Measurements from ENCODE around the gene RBFOX2.

RBFOX2 gene

DNA sequence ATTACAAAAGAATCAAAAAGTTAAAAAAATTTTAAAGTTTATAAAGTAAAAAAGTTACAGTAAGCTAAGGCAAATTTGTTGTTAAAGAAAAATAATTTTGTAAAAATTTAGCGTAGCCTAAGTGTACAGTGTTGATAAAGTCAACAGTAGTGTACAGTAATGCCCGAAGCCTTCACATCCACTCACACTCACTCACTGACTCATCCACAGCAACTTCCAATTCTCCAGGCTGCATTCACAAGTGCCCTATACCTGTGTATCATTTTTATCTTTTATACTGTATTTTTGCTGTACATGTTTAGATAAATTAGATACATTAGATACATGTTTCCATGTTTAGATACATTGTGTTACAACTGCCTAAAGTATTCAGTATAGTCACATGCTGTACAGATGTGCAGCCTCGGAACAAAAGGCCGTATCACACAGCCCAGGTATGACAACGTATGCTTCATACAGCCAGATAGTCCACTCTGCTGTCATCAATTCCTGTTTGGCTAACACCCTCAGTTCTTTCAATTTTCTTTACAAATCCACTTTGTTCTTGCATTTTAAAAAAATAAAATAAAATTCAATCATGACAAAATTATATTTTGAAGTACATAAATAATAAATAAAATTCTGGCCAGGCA lies 80.7 kb downstream of the RBFOX2 start:
- no peak for TF ChIP-seq POLR2AphosphoS5 (IDR thresholded peaks at IDR 0.05; ENCODE audit: borderline replicate concordance, low read depth, low read length)
- no peak for TF ChIP-seq EZH2 (IDR thresholded peaks at IDR 0.05)
- no peak for TF ChIP-seq FOXP2 (optimal IDR thresholded peaks at IDR 0.05; ENCODE audit: control extremely low read depth, extremely low read length, insufficient read depth)
- no peak overlapping the region for H3K9ac ChIP-seq (ENCODE audit: insufficient read length)
- DNase-seq (ENCODE audit: low read depth, low spot score) = no peak
- H3K9me3 ChIP-seq (ENCODE audit: low read depth, low read length) = no peaks in the 10 kb centered on the region
- no peak overlapping the region for H3K27ac ChIP-seq
- H3K36me3 ChIP-seq (ENCODE audit: insufficient read depth, low read length) = no peaks in the 10 kb centered on the region
- H3K4me3 ChIP-seq = no peak overlapping the region

DNA sequence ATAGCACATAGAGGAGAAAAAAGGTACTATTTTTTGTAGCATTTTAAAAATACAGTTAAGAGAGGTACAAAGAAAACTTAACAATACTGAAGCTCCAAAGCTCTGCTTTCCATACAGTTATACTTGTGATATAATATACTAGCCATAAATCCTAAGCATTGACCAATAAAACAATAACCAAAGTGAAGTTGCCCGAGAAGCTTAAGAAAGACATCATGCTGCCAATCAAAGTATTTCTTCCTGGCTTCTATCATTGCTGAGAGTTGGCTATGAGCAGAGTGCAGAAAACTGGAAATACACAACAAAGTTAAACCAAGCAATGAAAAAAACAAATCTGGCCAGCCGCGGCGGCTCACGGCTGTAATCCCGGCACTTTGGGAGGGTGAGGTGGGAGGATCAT lies 84.2 kb downstream of the RBFOX2 start:
- H3K9me3 ChIP-seq (ENCODE audit: low read depth, low read length) = no peaks in the 10 kb centered on the region
- H3K4me3 ChIP-seq = no peak overlapping the region
- DNase-seq (ENCODE audit: low read depth, low spot score) = no peak
- no peak overlapping the region for H3K9ac ChIP-seq (ENCODE audit: insufficient read length)
- H3K36me3 ChIP-seq (ENCODE audit: insufficient read depth, low read length) = no peaks in the 10 kb centered on the region
- TF ChIP-seq FOXP2 (optimal IDR thresholded peaks at IDR 0.05; ENCODE audit: control extremely low read depth, extremely low read length, insufficient read depth) (no peak), EZH2 (IDR thresholded peaks at IDR 0.05) (no peak), POLR2AphosphoS5 (IDR thresholded peaks at IDR 0.05; ENCODE audit: borderline replicate concordance, low read depth, low read length) (no peak)
- no peak overlapping the region for H3K27ac ChIP-seq

DNA sequence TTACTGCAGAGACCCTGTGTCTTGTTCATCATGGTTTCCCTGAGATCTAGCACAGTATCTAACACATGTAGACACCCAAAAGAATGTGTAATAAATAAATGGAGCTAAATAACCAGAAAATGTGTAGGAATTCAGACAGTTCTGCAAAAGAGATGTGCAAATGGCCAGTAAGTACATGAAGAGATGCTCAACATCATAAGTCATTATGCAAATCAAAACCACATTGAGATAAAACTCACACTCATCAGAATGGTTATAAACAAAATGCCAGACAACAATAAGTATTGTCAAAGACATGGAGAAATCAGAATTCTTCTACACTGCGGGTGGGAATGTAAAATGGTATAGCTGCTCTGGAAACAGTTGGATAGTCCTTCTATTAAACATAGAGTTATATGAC lies 88.5 kb downstream of the RBFOX2 start:
- TF ChIP-seq EZH2 (IDR thresholded peaks at IDR 0.05) = no peak
- no peak for TF ChIP-seq FOXP2 (optimal IDR thresholded peaks at IDR 0.05; ENCODE audit: control extremely low read depth, extremely low read length, insufficient read depth)
- no peak for TF ChIP-seq POLR2AphosphoS5 (IDR thresholded peaks at IDR 0.05; ENCODE audit: borderline replicate concordance, low read depth, low read length)
- H3K9me3 ChIP-seq (ENCODE audit: low read depth, low read length) = no peaks in the 10 kb centered on the region
- H3K36me3 ChIP-seq (ENCODE audit: insufficient read depth, low read length) = peaks cover 12% of the 10 kb centered on the region
- no peak overlapping the region for H3K4me3 ChIP-seq
- no peak for DNase-seq (ENCODE audit: low read depth, low spot score)
- no peak overlapping the region for H3K9ac ChIP-seq (ENCODE audit: insufficient read length)
- H3K27ac ChIP-seq = no peak overlapping the region

DNA sequence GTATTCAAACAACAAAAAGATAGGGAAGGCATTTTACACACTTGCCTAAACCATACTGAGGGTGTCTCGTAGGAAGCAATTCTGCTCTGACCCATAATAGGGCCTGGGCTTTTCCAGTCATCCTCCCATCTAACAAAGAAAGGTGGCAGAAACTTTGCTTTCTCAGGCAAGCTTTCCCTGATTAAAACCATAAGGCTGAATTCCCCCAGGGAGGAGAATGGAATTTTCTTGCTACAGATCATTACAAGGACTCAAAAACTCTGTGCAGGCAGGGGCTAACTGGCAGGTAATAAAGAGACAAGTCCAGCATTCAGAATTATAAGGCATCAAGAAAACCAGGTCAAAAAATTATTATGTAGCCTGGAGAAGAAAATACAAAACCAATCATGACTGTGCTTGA lies 90.4 kb downstream of the RBFOX2 start:
- H3K9ac ChIP-seq (ENCODE audit: insufficient read length) = no peak overlapping the region
- DNase-seq (ENCODE audit: low read depth, low spot score) = no peak
- TF ChIP-seq EZH2 (IDR thresholded peaks at IDR 0.05) (no peak), FOXP2 (optimal IDR thresholded peaks at IDR 0.05; ENCODE audit: control extremely low read depth, extremely low read length, insufficient read depth) (no peak), POLR2AphosphoS5 (IDR thresholded peaks at IDR 0.05; ENCODE audit: borderline replicate concordance, low read depth, low read length) (no peak)
- no peaks in the 10 kb centered on the region for H3K9me3 ChIP-seq (ENCODE audit: low read depth, low read length)
- peaks cover 12% of the 10 kb centered on the region for H3K36me3 ChIP-seq (ENCODE audit: insufficient read depth, low read length)
- H3K27ac ChIP-seq = peak overlapping the region; percentile 61; the same call in 1 of the 2 replicates
- H3K4me3 ChIP-seq = peak overlapping the region; percentile 7; the same call in 1 of the 2 replicates

DNA sequence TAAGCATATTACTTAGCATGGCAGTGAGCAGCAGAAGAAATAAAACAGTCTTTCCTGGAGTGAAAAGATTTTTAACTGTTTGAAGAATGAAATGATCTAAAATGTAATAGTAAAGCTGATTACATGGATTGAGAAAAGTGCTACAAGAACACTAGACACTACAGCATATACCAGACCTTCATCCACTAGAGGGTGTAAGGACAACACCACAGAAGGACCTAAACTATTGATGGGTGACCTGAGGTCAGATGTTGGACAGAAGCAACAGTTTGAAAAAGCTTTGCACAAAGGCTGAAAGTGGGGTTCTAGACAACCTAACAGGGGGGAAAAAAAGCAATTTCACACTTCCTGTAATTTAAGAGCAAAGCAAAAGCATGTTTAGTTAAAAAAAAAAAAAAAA lies 97.7 kb downstream of the RBFOX2 start:
- no peak overlapping the region for H3K4me3 ChIP-seq
- H3K9ac ChIP-seq (ENCODE audit: insufficient read length) = no peak overlapping the region
- TF ChIP-seq FOXP2 (optimal IDR thresholded peaks at IDR 0.05; ENCODE audit: control extremely low read depth, extremely low read length, insufficient read depth) = no peak
- peaks cover 6% of the 10 kb centered on the region for H3K36me3 ChIP-seq (ENCODE audit: insufficient read depth, low read length)
- no peak for DNase-seq (ENCODE audit: low read depth, low spot score)
- H3K9me3 ChIP-seq (ENCODE audit: low read depth, low read length) = no peaks in the 10 kb centered on the region
- H3K27ac ChIP-seq = no peak overlapping the region

DNA sequence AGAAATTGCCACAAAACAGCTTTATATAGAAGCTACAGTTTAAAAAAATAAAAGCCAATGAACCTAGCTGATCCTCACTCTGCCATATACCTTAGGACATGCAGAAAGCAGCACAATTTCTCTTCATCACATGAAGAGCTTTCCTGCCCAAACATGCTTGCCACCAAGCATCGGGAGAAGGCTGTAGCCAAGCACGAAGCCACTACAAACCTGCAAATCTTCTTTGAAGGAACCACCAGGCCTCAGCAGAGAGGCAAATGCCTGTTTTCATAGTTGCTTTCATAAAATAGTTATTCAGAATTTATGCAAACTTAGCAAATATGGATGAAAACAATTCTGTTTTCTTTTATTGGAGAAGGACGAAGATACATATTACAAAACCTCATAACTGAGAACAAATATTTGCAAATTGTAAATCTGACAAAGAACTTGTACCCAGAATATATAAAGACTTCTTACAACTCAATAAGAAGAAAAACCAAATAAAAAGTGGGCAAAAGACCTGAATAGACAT lies 100.3 kb downstream of the RBFOX2 start:
- H3K9ac ChIP-seq (ENCODE audit: insufficient read length) = no peak overlapping the region
- TF ChIP-seq FOXP2 (optimal IDR thresholded peaks at IDR 0.05; ENCODE audit: control extremely low read depth, extremely low read length, insufficient read depth) = no peak
- no peak for TF ChIP-seq EZH2 (IDR thresholded peaks at IDR 0.05)
- TF ChIP-seq POLR2AphosphoS5 (IDR thresholded peaks at IDR 0.05; ENCODE audit: borderline replicate concordance, low read depth, low read length) = no peak
- H3K27ac ChIP-seq = peak overlapping the region; percentile 76

DNA sequence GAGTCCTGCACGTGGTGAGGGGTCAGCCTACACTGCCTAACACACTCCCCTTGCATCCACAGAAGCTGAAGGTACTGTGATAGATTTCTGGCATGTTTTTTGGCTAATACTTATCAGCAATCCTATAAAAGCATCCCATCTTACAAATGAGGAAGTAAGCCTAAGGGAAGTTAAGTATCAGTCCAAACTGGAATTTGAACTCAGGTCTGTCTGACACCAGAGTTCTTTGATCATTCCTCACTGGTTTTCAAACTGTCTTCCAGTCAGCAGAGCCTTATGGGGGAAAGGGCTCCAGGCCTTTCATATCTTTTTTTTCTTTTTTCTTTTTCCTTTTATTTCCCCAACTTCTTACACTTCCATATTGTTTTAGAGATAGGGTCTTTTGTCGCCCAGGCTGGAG lies 105.6 kb downstream of the RBFOX2 start:
- Histone ChIP-seq H3K36me3 (ENCODE audit: insufficient read depth, low read length) (0 out of 2 replicates have a peak, but pooled peaks cover 3% of the 10 kb centered on the region), H3K9ac (ENCODE audit: insufficient read length) (no peak overlapping the region), H3K27ac (no peak overlapping the region), H3K9me3 (ENCODE audit: low read depth, low read length) (no peaks in the 10 kb centered on the region), H3K4me3 (no peak overlapping the region)
- DNase-seq (ENCODE audit: low read depth, low spot score) = no peak
- TF ChIP-seq FOXP2 (optimal IDR thresholded peaks at IDR 0.05; ENCODE audit: control extremely low read depth, extremely low read length, insufficient read depth) (no peak), POLR2AphosphoS5 (IDR thresholded peaks at IDR 0.05; ENCODE audit: borderline replicate concordance, low read depth, low read length) (no peak), EZH2 (IDR thresholded peaks at IDR 0.05) (no peak)

More for the DNA sequence above, 100.3 kb downstream of the RBFOX2 start:
- no peak overlapping the region for H3K4me3 ChIP-seq
- 0 out of 2 replicates have a peak, but pooled peaks cover 3% of the 10 kb centered on the region for H3K36me3 ChIP-seq (ENCODE audit: insufficient read depth, low read length)
- no peak for DNase-seq (ENCODE audit: low read depth, low spot score)
- no peaks in the 10 kb centered on the region for H3K9me3 ChIP-seq (ENCODE audit: low read depth, low read length)

DNA sequence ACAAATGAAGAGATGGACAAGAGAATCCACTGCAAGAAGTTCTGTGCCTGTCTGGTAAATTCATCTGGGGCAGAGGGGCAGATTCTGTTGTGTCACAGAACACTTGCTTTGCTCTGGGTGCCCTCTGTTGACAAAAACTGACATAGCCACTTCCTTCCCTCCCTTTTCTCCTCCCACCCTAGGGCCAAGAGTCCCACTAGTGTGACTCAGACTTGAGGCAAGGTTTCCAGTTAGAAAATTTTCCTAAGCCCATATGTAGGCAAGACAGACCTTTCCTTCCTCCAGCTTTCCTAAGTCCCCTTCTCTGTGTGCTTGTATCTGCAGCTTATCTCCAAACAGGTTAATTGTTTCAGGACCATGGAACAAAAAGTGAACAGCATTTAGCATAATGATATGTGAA lies 106.8 kb downstream of the RBFOX2 start:
- H3K4me3 ChIP-seq = no peak overlapping the region
- DNase-seq (ENCODE audit: low read depth, low spot score) = no peak
- TF ChIP-seq FOXP2 (optimal IDR thresholded peaks at IDR 0.05; ENCODE audit: control extremely low read depth, extremely low read length, insufficient read depth) (no peak), EZH2 (IDR thresholded peaks at IDR 0.05) (no peak), POLR2AphosphoS5 (IDR thresholded peaks at IDR 0.05; ENCODE audit: borderline replicate concordance, low read depth, low read length) (no peak)
- H3K36me3 ChIP-seq (ENCODE audit: insufficient read depth, low read length) = 0 out of 2 replicates have a peak, but pooled peaks cover 3% of the 10 kb centered on the region
- H3K9me3 ChIP-seq (ENCODE audit: low read depth, low read length) = no peaks in the 10 kb centered on the region
- no peak overlapping the region for H3K27ac ChIP-seq
- no peak overlapping the region for H3K9ac ChIP-seq (ENCODE audit: insufficient read length)

DNA sequence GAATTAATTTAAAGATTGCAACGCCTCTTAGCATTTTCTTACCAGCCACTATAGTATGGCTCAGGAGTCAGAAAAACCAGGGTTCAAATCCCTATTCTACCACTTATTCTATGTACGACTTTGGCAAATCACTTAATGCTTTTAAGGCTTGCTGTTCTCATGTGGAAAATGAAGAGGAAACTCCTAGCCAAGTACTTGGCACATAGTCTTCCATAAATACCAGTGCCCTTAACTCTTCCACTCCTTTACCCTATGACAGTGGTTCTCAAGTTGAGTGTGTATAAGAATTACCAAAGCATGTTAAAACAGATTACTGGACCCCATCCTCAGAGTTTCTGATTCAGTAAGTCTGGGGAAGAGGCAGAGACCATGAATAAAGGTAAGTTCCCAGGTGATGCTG lies 107.6 kb downstream of the RBFOX2 start:
- DNase-seq (ENCODE audit: low read depth, low spot score) = no peak
- 0 out of 2 replicates have a peak, but pooled peaks cover 3% of the 10 kb centered on the region for H3K36me3 ChIP-seq (ENCODE audit: insufficient read depth, low read length)
- no peak overlapping the region for H3K9ac ChIP-seq (ENCODE audit: insufficient read length)
- TF ChIP-seq FOXP2 (optimal IDR thresholded peaks at IDR 0.05; ENCODE audit: control extremely low read depth, extremely low read length, insufficient read depth) (no peak), POLR2AphosphoS5 (IDR thresholded peaks at IDR 0.05; ENCODE audit: borderline replicate concordance, low read depth, low read length) (no peak), EZH2 (IDR thresholded peaks at IDR 0.05) (no peak)
- H3K4me3 ChIP-seq = no peak overlapping the region
- H3K27ac ChIP-seq = no peak overlapping the region
- no peaks in the 10 kb centered on the region for H3K9me3 ChIP-seq (ENCODE audit: low read depth, low read length)

All from SK-N-MC (cell line).